OCI-LY7 (cell line): ENCODE measurements around the gene BOD1L1.

Source experiments
- EZH2phosphoT487 ChIP-seq: fragments of 200-600 bp; sonication (generic); IDR thresholded peaks from 2 replicates; pipeline ENCODE4 v1.6.1; 2018; ENCODE audit warnings: low read depth, borderline replicate concordance, mild to moderate bottlenecking, mixed run types, antibody characterized with exemption, low read length, moderate library complexity, mixed read lengths
- TF ChIP-seq, protein P1 (sequence below): fragments of 200-600 bp; sonication (generic); conservative IDR thresholded peaks from 2 replicates; pipeline ENCODE4 v1.5.1; 2014; ENCODE audit warnings: mild to moderate bottlenecking, antibody characterized with exemption, low read length, moderate library complexity, mixed read lengths

DNA sequence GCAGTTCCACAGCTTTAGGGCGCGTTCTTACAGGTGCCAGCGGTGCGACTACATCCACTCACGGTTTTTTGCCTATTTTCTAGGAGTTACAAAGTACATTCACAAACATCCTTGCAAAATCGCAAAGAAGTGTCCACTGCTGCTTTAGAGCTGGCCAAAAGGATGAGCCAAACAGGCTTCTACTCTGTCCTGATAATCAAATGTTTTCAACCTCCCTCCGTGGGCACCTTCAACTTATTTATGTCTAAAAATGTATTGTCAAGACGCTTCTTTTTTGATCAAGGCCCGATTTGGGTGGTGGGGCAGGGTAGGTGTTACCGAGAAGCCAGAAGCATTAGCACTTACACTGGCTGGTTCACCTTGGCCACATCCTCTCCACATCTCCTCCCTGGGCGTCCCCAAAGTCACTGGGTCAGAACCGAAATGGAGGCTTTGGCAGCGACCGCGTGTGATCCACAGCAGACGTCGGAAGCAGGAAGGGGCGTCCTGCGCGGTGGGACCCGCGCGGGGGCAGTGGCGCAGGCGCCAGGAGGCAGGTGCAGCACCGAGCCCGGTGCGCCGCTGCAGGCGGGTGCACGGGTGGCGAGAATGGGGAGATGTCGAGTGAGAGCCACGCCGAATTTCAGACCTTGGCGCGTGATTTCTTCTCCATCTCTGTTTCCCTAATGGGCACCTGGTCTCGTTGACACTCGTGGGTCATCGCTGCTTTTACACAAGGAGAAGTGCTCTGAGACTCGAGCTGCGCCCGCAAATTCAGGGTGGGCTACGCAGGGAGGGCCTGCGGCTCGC is 100.1 kb downstream of the BOD1L1 start:
- TF ChIP-seq, protein P1, sequence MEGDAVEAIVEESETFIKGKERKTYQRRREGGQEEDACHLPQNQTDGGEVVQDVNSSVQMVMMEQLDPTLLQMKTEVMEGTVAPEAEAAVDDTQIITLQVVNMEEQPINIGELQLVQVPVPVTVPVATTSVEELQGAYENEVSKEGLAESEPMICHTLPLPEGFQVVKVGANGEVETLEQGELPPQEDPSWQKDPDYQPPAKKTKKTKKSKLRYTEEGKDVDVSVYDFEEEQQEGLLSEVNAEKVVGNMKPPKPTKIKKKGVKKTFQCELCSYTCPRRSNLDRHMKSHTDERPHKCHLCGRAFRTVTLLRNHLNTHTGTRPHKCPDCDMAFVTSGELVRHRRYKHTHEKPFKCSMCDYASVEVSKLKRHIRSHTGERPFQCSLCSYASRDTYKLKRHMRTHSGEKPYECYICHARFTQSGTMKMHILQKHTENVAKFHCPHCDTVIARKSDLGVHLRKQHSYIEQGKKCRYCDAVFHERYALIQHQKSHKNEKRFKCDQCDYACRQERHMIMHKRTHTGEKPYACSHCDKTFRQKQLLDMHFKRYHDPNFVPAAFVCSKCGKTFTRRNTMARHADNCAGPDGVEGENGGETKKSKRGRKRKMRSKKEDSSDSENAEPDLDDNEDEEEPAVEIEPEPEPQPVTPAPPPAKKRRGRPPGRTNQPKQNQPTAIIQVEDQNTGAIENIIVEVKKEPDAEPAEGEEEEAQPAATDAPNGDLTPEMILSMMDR = no peak
- TF ChIP-seq EZH2phosphoT487 = no peak
